Dermis blood vessel endothelial cell (primary cell): ENCODE data around the gene KAT6B. TPM values are rescaled to one million over a fixed set of nuclear protein-coding genes. Genes with fewer than 3 reads are reported as not detected.
"Not testable (repeated sequence)": the region's sequence is repeated elsewhere in the genome, so short reads cannot be mapped to it uniquely, and the experiment has no call there.

ENCODE experiments used
- DNase-seq: peaks from one replicate; pipeline ENCODE4 v3.0.0; 2010
- total RNA-seq: library from RNA; depleted of rRNA; stranded (reverse); fragments of >200 nt; gene quantifications from 2 replicates; pipeline ENCODE4 v1.2.3, GENCODE V29; 2014

The KAT6B gene
- 24.9 and 26.5 TPM in 2 replicates for total RNA-seq

DNA sequence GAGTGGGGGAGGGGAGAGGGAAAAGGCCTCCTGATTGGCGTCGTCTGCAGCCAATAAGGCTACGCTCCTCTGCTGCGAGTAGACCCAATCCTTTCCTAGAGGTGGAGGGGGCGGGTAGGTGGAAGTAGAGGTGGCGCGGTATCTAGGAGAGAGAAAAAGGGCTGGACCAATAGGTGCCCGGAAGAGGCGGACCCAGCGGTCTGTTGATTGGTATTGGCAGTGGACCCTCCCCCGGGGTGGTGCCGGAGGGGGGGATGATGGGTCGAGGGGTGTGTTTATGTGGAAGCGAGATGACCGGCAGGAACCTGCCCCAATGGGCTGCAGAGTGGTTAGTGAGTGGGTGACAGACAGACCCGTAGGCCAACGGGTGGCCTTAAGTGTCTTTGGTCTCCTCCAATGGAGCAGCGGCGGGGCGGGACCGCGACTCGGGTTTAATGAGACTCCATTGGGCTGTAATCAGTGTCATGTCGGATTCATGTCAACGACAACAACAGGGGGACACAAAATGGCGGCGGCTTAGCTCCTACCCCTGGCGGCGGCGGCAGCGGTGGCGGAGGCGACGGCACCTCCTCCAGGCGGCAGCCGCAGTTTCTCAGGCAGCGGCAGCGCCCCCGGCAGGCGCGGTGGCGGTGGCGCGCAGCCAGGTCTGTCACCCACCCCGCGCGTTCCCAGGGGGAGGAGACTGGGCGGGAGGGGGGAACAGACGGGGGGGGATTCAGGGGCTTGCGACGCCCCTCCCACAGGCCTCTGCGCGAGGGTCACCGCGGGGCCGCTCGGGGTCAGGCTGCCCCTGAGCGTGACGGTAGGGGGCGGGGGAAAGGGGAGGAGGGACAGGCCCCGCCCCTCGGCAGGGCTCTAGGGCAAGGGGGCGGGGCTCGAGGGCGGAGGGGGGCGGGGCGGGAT is at the start of gene KAT6B:
Gene KAT6B, plus strand, starts transcription at position 459 of the 903 bp plus-strand sequence. CDS start 16,258 bp downstream, outside the sequence.
- DNase-seq = peak; percentile 100

GRCh38 chr10:74778436-74779094 is 47.8 kb upstream of the KAT6B start:
- no peak for DNase-seq

GRCh38 chr10:74781870-74782269 is 44.5 kb upstream of the KAT6B start:
- DNase-seq = not testable (repeated sequence)

DNA sequence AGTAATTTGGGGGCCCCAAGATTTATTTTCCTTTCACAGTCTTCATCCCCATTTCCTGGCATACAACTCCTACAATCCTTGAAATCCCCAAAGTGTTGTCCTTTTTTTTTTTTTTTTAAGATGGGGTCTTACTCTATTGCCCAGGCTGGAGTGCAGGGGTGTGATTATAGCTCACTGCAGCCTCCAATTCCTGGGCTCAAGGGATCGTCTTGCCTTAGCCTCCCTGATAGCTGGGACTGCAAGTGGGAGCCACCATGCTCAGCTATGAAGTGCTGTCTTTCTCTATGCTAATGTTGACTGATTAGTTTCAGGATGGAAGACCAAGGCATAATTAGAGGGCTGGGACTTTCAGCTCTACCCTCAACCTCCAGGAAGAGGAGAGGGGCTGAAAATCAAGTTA is 41.9 kb upstream of the KAT6B start:
- no peak for DNase-seq

GRCh38 chr10:74786126-74786525 is 40.3 kb upstream of the KAT6B start:
- DNase-seq = no peak

DNA sequence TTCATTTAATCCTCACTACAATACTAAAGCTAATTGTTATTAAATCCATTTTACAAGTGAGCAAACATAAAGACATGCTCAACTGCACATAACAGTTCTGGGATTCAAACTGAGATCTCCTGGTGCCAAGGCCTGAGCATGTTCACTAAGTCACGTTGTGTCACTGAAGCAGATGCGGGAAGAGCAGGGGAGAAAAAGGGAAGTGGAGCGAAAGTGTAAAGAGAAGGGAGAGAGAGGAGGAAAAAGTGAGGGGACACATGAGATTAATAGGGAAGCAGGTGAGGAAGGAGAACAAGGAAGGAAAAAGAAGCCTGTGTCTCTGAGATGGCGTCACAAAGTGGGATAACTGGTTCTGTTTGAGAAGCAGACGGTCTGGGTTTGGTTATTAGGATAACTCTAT is 38.9 kb upstream of the KAT6B start:
- no peak for DNase-seq

DNA sequence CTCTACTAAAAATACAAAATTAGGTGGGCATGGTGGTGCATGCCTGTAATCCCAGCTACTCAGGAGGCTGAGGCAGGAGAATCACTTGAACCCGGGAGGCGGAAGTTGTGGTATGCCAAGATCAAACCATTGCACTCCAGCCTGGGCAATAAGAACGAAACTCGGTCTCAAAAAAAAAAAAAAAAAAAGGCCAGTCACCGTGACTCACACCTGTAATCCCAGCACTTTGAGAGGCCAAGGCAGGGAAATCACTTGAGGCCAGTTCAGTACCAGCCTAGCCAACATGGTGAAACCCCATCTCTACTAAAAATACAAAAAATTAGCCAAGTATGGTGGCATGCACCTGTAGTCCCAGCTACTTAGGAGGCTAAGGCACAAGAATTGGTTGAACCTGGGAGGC is 34.4 kb upstream of the KAT6B start:
- DNase-seq = not testable (repeated sequence)

- DNase-seq = peak; percentile 23
These were observed 33.7 kb upstream of the KAT6B start for GRCh38 chr10:74792726-74793125.

DNA sequence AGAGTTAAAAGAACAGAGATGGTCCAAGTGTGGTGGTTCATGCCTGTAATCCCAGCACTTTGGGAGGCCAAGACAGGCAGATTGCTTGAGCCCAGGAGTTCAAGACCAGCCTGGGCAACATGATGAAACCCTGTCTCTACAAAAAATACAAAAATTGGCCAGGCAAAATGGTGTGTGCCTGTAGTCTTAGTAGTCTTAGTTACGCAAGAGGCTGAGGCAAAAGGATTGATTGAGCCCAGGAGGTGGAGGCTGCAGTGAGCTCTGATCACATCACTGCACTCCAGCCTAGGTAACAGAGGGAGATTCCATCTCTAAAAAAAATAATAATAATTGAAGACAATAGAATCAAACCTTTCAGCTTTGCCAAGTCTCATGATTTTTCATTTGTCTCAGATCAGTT is 33.2 kb upstream of the KAT6B start:
- not testable (repeated sequence) for DNase-seq

DNA sequence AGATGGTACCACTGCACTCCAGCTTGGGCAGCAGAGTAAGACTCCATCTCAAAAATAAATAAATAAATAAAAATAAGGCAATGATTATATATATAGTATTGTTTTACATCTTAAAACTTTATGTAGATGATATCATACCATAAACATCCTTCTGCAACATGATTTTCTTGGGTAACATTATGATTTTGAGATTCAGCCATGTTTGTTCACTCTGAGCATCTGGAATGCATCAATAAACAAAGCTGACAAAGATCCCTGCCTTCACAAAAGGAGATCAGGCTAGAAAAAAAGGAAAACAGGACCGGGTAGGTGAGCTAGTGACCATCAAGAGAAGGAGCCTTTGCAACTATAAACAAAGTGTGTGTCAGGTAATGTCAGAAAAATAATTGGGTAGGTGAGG is 31.9 kb upstream of the KAT6B start:
- no peak for DNase-seq

GRCh38 chr10:74797550-74797949 is 28.9 kb upstream of the KAT6B start:
- DNase-seq = no peak

DNA sequence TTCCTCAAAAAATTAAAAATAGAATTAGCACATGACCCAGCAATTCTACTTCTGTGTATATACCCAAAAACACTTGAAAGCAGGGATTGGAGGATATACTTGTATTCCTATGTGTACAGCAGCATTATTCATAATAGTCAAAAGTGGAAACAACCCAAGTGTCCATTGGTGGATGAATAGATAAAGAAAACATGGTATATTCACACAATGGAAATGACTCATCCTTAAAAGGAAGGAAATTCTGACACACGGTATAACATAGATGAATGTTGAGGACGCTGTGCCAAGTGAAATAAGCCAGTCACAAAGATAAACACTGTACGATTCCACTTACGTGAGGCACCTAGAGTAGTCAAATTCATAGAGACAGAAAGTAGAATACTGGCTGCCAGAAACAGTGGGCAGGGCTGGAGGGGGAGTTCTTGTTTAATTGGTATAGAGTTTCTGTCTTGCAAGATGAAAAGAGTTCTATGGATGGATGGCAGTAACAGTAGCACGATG is 26.6 kb upstream of the KAT6B start:
- peak; percentile 96 for DNase-seq

DNA sequence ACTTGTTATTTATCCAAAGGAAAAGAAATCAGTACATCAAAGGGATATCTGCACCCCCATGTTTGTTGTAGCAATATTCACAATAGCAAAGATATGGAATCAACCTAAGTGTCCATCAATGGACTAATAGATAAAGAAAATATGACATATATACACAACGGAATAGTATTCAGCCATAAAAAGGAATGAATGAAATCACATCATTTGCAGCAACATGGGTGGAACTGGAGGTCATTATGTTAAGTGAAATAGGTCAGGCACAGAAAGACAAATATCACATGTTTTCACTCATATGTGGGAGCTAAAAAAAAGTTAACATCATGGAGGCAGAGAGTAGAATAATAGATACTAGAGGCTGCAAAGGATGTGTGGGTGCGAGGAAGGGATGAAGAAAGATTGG is 25.0 kb upstream of the KAT6B start:
- no peak for DNase-seq

GRCh38 chr10:74808501-74808900 is 17.9 kb upstream of the KAT6B start:
- no peak for DNase-seq

GRCh38 chr10:74810087-74810486 is 16.3 kb upstream of the KAT6B start:
- DNase-seq = no peak

DNA sequence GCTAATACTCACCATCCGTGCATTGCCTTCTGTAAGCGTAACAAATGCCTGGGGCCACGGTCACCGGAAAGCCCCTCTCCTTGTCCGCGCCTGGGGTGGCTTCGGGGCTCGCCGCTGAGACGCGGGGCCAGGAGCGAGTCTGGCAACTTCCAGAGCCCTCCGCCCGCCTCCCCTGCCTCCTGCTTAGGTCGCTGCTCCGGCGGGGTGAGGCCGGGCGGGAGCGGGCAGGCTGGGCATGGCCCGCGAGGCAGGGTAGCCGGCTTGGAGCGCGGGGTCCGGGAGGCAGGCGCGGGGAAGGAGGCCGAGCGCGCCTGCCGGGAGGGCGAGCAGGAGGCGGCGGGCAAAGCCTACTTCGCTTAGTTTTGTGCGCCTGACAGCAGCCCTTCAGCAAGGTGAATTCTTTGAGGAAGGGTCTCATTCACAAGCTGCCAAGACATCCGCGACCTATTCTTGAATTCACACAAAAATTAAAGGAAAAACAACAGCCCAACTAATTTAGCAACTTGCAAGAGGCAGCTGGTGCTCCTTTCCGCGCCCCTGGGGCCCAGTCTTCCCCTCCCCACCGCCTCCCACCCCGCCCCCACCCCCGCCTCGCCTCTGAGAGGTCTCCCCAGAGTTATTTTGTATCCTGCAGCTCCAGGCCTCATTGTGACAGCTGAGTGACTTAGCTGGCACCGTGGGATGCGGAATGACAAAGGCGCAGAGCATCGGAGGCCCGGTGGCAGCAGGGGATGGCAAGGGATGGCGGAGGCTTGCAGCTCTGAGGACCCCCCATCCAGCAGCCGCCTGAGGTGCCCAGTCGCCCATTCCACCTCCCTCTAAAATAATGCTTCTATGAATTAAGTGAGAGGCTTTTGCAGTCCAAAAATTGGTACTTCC is 12.8 kb upstream of the KAT6B start:
- DNase-seq = no peak

GRCh38 chr10:74814797-74815196 is 11.6 kb upstream of the KAT6B start:
- no peak for DNase-seq

GRCh38 chr10:74816824-74817498 is 9.4 kb upstream of the KAT6B start:
- DNase-seq = no peak

GRCh38 chr10:74821501-74821900 is 4.9 kb upstream of the KAT6B start:
- no peak for DNase-seq

- DNase-seq = no peak
These were observed 4.3 kb upstream of the KAT6B start for GRCh38 chr10:74822101-74822500.

- no peak for DNase-seq
These were observed 3.8 kb upstream of the KAT6B start for GRCh38 chr10:74822521-74823089.

DNA sequence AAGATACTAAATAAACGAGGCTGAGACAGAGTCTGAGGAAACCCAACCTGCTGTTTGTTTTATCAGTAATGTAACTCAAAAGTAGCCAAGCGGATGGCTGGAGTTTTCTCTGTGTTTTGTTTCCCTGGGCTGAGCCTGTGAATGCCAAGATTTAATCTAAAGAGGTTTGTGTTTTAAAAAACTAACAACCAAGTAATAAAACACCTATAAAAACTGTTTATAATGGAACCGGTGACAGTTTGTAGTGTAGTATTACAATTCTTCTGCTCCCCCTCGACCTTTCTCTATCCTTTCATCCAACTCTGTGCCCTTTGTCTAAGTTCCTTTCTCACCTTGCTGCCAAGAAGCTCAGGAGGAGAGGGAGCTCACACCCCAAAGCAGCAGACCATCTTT is 2.6 kb upstream of the KAT6B start:
- DNase-seq = no peak
